Measurements from ENCODE around the gene HSPB8. TPM values are rescaled to one million over a fixed set of nuclear protein-coding genes. Genes with fewer than 3 reads are reported as not detected.
"Not testable (repeated sequence)": the region's sequence is repeated elsewhere in the genome, so short reads cannot be mapped to it uniquely, and the experiment has no call there.

Gene HSPB8
- total RNA-seq, 1 experiment from 2014 or later, result 11.4 TPM

DNA sequence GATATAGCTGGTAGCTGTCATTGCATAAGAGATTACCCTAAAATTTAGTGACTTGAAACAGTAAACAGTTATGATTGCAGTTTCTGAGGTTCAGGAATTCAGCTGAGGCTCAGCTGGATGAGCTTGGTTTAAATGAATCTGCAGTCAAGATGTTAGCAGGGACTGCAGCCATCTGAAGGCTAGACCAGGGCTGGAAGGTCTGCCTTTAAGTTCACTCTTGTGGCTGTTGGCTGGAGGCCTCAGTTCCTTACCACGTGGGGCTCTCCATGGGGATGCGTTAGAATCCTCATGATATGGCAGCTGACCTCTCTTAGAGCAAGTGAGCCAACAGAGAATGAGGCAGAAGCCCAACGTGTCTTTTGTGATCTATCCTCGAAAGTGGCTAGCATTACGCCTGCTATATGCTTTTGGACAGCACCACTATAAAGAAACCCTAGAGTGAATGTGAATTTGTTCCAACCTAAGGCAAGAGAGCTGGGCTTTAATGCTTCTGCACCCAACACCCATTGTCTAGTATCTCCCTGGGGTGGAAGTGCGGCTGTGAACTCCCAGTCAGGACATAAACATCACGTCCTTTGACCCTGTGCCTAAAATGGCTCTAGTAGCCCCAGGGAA, 26.0 kb downstream of the HSPB8 start:
- no peak for DNase-seq (ENCODE audit: low read depth)

GRCh38 chr12:119206348-119207062, 27.8 kb downstream of the HSPB8 start:
- no peak for DNase-seq (ENCODE audit: low read depth)

DNA sequence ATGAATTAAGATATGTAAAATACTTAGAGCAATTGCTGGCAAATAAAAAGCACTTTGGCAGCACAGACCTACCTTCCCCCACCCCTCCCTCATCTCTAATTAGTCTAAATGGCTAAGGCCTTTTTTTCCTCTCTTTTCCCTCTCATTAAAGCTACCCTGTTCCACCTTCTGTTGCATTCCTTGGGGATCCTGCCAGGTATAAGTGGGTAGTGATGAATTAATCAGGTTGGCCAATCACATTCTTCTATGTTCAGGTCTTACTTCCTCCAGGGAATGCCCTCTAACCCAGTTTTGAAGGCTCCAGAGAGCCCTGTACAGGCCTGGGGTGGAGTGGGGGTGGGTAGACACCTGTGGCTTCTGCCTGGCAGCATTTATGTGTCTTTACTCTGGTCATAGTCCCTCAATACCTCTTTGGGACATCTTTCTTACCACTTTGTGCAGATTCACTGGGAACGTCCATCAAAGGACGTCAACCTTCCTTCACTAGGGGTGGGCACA, 28.4 kb downstream of the HSPB8 start:
- DNase-seq (ENCODE audit: low read depth), result no peak

DNA sequence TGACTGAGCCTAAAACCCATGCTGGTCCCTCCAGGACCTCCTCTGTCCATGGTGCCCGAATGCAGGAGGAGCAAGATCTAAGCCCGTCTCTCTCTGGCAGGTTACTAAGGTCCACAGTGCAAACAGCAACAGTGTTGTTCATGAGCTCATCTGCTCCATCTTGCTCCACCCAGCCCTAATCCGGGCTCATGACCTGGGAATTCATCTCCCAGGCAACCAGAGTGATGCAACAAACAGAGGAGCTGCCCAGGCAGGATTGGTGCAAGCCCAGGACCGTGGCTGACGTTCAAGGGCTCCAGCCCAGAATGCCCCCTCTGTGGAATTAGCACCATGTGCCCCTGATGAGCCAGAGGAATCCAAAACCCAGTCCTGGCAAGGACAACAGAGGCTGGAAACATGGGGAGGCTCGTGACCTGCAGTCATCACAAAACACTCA, 29.9 kb downstream of the HSPB8 start:
- peak; percentile 47 for DNase-seq (ENCODE audit: low read depth)

GRCh38 chr12:119211884-119212283, 33.2 kb downstream of the HSPB8 start:
- no peak for DNase-seq (ENCODE audit: low read depth)

GRCh38 chr12:119216084-119216483, 37.4 kb downstream of the HSPB8 start:
- DNase-seq (ENCODE audit: low read depth), result no peak

DNA sequence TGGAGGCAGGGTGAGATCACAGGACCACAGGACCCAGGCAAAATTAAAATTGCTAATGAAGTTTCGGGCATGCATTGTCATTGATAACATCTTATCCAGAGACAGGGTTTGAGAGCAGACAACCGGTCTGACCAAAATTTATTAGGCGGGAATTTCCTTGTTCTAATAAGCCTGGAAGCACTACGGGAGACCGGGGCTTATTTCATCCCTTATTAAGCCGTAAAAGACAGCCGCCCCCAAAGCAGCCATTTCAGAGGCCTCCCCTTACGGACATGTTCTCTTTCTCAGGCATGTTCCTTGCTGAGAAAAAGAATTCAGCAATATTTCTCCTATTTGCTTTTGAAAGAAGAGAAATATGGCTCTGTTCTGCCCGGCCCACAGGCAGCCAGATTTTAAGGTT, 40.1 kb downstream of the HSPB8 start:
- not testable (repeated sequence) for DNase-seq (ENCODE audit: low read depth)

- no peak for DNase-seq (ENCODE audit: low read depth)
Observed at GRCh38 chr12:119222222-119222951, 43.7 kb downstream of the HSPB8 start.

DNA sequence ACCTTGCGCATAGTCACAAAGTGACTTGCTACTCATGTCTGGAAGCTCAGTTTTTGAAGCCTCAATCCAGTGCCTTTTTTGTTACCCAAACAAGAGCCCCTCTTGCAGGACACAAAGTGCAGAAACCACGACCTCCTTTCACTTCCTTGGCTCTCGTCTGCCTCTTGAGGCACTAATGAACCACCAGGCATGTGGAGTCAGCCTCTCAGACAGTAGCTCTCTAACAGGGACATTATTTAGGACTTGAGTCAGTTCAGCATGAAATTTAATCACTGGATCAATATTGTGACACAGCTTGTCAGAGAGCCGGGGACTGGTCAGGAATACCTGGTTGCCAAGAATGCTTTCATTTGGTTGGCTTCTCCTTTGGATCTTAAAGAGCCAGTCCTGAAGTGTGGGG, 46.7 kb downstream of the HSPB8 start:
- DNase-seq (ENCODE audit: low read depth), result no peak

DNA sequence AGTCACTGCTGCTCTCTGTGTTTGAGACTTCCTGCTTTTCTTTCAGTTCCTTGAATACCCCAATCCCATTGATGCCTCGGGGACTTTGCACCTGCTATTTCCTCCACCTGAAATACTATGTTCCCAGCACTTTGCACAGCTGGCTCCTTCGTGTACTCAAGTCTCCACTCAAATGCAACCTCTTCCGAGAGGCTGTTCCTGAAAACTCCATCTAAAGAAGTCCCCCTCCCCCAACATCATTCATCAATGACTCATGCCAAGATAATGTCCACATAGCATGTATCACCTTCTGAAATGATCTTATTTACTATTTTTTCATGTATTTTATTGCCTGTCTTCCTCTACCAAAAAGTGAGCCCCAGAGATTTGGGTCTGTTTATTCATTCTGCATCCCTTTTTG, 48.6 kb downstream of the HSPB8 start:
- peak; percentile 5 for DNase-seq (ENCODE audit: low read depth)

DNA sequence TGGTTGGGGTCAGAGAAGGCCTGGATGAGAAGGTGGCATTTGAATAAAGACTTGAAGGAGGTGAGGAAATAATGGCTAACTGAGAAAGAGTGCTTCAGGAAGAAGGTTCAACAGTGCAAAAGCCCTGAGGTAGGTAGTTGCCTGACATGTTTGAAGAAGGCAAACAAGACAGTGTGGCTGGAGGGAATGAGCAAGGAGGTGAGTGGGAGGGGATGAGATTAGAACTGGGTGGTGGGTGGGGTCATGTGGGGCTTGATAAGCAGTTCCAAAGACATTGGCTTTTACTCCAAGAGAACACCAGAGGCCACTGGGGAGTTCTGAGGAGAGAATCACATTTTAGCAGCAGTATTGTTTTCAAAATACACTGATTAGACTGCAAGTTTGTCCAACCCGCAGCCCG, 50.5 kb downstream of the HSPB8 start:
- no peak for DNase-seq (ENCODE audit: low read depth)

- peak; percentile 19 for DNase-seq (ENCODE audit: low read depth)
Observed at GRCh38 chr12:119229837-119230236, 51.1 kb downstream of the HSPB8 start.

GRCh38 chr12:119230807-119231206, 52.1 kb downstream of the HSPB8 start:
- DNase-seq (ENCODE audit: low read depth), result no peak

GRCh38 chr12:119231774-119232173, 53.0 kb downstream of the HSPB8 start:
- DNase-seq (ENCODE audit: low read depth), result no peak

- no peak for DNase-seq (ENCODE audit: low read depth)
Observed at GRCh38 chr12:119235197-119235751, 56.5 kb downstream of the HSPB8 start.

DNA sequence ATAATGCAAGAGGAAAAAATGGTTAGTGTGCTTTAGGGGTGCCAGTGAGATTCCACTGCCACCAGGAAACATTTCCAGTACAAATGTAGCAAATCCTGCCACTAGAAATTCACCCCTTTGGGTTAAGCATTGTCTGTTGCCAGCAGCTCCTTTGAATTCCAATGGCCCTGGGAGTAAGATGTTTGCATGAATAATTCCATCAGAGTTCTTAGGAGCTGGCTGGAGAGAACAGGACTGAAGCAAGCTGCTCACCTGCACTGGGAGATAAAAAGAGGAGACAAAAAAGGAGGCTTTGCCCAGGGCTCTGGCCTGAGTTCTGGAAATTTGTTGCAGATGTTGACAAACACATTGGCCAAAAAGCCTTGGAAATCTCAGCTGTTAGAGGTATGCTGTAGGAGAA, 57.6 kb downstream of the HSPB8 start:
- no peak for DNase-seq (ENCODE audit: low read depth)

GRCh38 chr12:119239040-119239439, 60.3 kb downstream of the HSPB8 start:
- DNase-seq (ENCODE audit: low read depth), result no peak

DNA sequence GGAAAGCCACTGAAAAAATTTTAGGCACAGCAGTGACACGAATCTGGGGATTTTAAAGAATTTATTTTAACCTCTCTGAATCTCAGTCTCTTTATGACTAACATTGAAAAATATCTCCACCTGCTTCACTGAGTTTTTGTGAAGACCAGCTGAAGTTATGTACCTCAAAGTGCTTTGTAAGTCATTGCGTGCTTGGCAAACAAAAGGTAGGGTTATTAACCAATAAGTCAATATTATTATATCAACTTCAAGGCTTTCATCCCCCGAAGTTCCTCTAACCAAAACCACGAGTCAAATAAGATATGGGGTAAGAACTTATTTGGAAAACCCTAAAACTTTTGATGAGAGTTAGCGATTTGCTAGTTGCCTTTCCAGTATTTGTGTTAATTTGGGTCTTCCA, 62.3 kb downstream of the HSPB8 start:
- DNase-seq (ENCODE audit: low read depth), result no peak

DNA sequence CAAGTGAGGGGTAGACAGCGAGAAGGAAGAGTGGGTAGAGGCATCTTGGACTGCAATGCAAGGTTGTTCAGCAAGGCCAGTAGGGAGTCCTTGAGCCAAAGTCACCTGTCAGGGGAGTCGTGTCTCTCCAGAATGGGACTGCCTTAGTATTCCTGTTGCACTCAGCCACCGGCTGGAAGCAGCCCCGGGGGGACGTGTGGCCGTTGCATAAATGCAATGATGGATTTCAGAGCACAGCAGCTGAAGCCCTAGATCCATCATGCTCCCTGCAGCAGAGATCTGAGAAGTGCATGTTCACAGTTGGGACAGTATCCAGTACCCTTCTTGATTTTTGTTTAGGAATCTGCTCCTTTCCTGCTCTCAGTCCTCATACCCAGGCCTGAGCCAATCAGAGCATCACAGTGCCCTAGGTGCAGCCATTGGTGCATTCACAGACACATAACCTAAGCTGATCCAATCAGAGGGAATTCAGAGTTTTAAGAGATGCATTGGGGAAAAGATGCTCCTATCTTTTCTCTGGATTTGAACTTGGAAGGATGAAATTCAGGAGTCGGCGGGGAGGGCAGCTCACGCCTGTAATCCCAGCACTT, 62.9 kb downstream of the HSPB8 start:
- DNase-seq (ENCODE audit: low read depth), result no peak

Data from LHCN-M2 (cell line).